PC-3 (cell line): ENCODE measurements around the gene STAT3.
"Not testable (repeated sequence)": the region's sequence is repeated elsewhere in the genome, so short reads cannot be mapped to it uniquely, and the experiment has no call there.

Experiments used
- CTCF ChIP-seq: fragments of 300-600 bp; sonication (generic); conservative IDR thresholded peaks from 2 replicates; pipeline ENCODE4 v1.5.1; 2017; ENCODE audit warnings: antibody characterized with exemption, low read depth, mild to moderate bottlenecking, low read length
- EZH2 ChIP-seq: fragments of 300-600 bp; sonication (generic); IDR thresholded peaks from one replicate; pipeline ENCODE4 v1.6.1; 2017; ENCODE audit warnings: antibody characterized with exemption, mild to moderate bottlenecking, low read length; ENCODE audit not compliant: unreplicated experiment
- EZH2phosphoT487 ChIP-seq: fragments of 300-600 bp; sonication (generic); IDR thresholded peaks from 2 replicates; pipeline ENCODE4 v1.6.1; 2018; ENCODE audit warnings: mild to moderate bottlenecking, antibody characterized with exemption, low read length, borderline replicate concordance

GRCh38 chr17:42400844-42401375, 12.7 kb upstream of the STAT3 start:
- TF ChIP-seq CTCF, EZH2, EZH2phosphoT487: not testable (repeated sequence)
